ENCODE results near the gene LCORL. TPM values are rescaled to one million over a fixed set of nuclear protein-coding genes. Genes with fewer than 3 reads are reported as not detected.
"Not testable (repeated sequence)": the region's sequence is repeated elsewhere in the genome, so short reads cannot be mapped to it uniquely, and the experiment has no call there.

The LCORL gene
- polyA plus RNA-seq, 3 donors: 27.4 to 28.9 (median 28.4) TPM

- DNase-seq (ENCODE audit: low read depth in 3 of 3, low spot score in 2 of 3): no peak
Measured at GRCh38 chr4:17866810-17867209, 154.7 kb downstream of the LCORL start.

- DNase-seq (ENCODE audit: low read depth in 3 of 3, low spot score in 2 of 3): no peak
Measured at GRCh38 chr4:17865866-17866363, 155.6 kb downstream of the LCORL start.

- not testable (repeated sequence) for DNase-seq (ENCODE audit: low read depth in 3 of 3, low spot score in 2 of 3)
Measured at GRCh38 chr4:17861906-17862305, 159.6 kb downstream of the LCORL start.

DNA sequence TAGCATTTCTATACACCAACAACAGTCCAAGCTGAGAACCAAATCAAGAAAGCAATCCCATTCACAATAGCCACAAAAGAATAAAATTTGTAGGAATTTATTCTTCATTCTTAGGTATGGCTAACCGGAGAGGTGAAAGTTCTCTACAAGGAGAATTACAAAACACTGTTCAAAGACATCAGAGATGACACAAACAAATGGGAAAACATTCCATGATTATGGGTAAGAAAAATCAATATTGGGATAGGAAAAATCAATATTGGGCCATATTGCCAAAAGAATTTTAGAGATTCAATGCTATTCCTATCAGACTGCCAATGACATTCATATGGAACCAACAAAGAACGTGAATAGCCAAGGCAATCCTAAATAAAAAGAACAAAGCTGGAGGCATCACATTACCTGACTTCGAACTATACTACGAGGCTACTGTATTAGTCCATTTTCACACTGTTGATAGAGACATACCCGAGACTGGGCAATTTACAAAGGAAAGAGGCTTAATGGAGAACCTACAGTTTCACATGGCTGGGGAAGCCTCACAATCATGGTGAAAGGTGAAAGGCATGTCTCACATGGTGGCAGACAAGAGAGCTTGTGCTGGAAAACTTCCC lies 161.7 kb downstream of the LCORL start:
- no peak for DNase-seq (ENCODE audit: low read depth in 3 of 3, low spot score in 2 of 3)

DNA sequence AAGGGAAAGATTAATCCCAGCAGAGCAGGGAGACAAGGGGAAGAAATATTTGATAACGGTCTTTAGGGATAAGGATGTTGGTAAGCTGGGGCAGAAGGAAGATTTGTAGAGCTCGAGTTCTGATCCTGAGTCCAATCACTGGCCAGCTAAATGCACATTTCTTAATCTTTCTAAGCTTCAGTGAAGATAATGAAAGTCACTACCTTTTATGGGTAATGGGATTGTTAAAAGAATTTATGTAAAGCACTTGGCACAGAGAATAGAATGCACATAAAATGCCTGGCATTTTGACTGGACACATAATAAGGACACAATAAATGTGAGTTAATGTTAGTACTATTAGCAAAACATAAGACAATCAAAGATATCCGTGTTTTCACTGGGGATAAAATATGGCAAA lies 167.5 kb downstream of the LCORL start:
- no peak for DNase-seq (ENCODE audit: low read depth in 3 of 3, low spot score in 2 of 3)

DNA sequence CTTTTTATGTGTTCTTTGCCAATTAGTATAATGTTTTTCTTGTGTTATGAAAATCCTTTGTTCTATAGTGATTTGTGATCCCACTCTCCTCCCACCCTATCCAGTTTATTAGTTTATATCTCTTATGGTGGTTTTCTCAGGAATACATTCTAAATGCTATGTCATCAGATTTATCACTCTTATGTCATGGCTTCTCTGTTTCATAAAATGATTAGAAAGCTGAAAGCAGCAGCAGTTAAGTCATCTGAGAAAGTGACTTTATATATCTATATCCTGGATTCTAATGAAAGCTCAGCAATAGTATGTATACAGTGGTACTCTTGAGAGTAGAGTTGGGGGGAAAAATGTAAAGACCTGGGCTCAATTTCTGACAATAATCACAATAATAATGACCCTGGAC lies 169.6 kb downstream of the LCORL start:
- no peak for DNase-seq (ENCODE audit: low read depth in 3 of 3, low spot score in 2 of 3)

- DNase-seq (ENCODE audit: low read depth in 3 of 3, low spot score in 2 of 3): not testable (repeated sequence)
Measured at GRCh38 chr4:17850295-17850694, 171.3 kb downstream of the LCORL start.

DNA sequence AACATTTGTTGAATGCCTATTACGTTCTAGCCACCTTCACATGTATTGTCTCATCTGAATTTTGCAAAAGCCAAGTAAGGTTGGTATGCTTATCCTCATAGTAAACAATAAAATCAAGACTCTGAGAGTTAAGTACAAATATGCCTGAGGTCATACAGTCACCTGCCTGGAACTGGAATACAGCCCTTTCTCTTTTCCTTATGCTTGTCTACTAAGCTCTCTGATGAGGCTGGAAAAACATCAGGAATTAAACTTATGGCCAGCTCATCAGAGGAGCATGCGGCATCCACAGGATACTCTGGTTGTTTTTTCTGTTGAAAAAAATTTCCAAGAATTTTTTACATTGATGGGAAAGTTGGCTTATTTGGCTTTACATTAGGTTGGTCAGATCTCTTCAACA lies 175.3 kb downstream of the LCORL start:
- no peak for DNase-seq (ENCODE audit: low read depth in 3 of 3, low spot score in 2 of 3)

GRCh38 chr4:17823871-17824669 lies 197.5 kb downstream of the LCORL start:
- no peak for DNase-seq (ENCODE audit: low read depth in 3 of 3, low spot score in 2 of 3)

DNA sequence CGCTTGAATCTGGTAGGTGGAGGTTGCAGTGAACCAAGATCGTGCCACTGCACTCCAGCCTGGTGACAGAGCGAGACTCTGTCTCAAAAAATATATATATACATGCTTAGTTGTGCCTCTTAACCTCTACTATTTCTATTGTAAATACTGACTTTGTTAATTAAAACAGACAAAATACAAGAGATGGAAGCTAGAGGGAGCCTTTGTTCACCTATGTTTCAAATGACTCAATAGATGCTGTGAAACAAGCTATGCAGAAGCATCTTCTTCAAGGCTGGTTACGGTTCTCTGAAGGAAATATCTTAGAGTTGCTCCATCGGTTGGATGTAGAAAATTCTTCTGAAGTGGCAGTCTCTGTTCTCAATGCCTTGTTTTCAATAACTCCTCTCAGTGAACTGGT lies 204.5 kb downstream of the LCORL start:
- DNase-seq (ENCODE audit: low read depth in 3 of 3, low spot score in 2 of 3): peak in 2 of 3 donors; percentile 13 to 27

DNA sequence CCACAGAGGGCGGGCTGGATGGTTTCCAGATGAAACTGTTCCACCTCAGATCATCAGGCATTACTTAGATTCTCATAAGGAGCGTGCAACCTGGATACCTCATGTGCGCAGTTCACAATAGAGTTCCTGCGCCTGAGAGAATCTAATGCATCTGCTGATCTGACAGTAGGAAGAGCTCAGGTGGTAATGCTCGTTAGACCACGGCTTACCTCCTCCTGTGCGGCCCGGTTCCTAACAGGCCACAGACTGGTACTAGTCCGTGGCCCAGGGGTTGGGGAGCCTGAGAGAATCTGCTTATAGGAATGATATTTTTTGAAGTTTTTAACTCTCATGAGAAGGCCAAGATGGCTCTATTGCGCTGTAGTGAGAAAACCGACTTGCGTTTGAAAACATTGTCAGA lies 205.4 kb downstream of the LCORL start:
- DNase-seq (ENCODE audit: low read depth in 3 of 3, low spot score in 2 of 3): no peak

GRCh38 chr4:17814140-17814539 lies 207.4 kb downstream of the LCORL start:
- no peak for DNase-seq (ENCODE audit: low read depth in 3 of 3, low spot score in 2 of 3)

GRCh38 chr4:17812801-17813200 lies 208.8 kb downstream of the LCORL start:
- no peak for DNase-seq (ENCODE audit: low read depth in 3 of 3, low spot score in 2 of 3)

DNA sequence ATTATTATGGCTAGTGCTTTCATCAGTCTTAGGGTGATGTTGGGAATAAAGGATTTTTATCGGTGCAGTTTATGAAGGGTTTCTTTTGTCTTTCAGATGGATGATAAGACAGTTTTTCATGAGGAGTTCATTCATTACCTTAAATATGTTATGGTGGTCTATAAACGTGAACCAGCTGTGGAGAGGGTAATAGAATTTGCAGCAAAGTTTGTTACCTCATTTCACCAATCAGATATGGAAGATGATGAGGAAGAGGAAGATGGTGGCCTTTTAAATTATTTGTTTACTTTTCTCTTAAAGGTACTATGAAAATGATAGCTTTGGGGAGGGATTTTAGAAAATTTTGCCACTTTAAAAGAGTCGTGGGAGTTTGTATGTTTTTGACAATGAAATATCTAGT lies 209.4 kb downstream of the LCORL start:
- DNase-seq (ENCODE audit: low read depth in 3 of 3, low spot score in 2 of 3): no peak

GRCh38 chr4:17811078-17811603 lies 210.4 kb downstream of the LCORL start:
- no peak for DNase-seq (ENCODE audit: low read depth in 3 of 3, low spot score in 2 of 3)

DNA sequence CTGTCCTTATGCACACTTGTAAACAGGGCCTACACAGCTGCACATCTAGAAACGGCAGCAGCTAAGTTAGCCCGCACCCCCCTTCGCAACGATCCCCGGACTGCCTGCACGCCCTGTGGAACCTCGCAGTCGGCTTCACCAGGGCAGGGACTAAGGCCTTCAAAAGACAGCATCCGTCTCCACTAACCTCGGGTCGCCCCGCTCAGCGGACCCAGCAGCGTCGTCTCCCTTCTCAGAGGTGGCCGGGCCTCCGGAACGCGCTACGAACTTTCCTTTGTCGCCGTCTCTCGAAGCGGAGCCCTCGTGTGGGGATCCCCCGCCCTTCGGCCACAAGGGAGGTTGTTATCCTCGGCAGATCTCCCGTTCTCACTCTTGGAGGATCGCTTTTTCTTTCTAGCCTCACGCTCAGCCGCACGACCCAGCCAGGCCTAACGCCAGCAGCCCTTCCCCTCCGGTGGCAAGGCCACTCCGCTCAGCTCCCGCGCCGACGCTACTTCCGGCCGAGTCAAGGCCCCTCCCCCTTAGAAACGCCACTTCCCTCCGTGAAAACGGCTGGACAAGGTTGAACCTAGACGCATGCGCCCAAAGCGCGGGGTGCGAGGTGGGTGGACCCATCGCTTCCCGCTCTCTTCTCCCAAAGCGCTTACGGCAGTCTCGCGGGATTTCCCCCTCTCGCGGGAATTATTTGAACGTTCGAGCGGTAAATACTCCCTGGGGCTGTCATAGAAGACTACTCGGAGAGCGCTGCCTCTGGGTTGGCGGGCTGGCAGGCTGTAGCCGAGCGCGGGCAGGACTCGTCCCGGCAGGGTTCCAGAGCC lies 211.1 kb downstream of the LCORL start, which contains the start of the genes DCAF16 and NCAPG:
Gene DCAF16 (minus strand): TSS at position 498 of the 818 bp plus-strand sequence. CDS start 6,616 bp downstream, outside the sequence.
Gene NCAPG (plus strand): TSS at position 720 of the 818 bp plus-strand sequence. CDS start 99 bp downstream, outside the sequence.
- peak; percentile 98 to 99 (median 98) for DNase-seq (ENCODE audit: low read depth in 3 of 3, low spot score in 2 of 3)

- DNase-seq (ENCODE audit: low read depth in 3 of 3, low spot score in 2 of 3): peak in 2 of 3 donors; percentile 9 to 16
Measured at GRCh38 chr4:17809667-17810066, 211.9 kb downstream of the LCORL start.

GRCh38 chr4:17807446-17807845 lies 214.1 kb downstream of the LCORL start:
- no peak for DNase-seq (ENCODE audit: low read depth in 3 of 3, low spot score in 2 of 3)

DNA sequence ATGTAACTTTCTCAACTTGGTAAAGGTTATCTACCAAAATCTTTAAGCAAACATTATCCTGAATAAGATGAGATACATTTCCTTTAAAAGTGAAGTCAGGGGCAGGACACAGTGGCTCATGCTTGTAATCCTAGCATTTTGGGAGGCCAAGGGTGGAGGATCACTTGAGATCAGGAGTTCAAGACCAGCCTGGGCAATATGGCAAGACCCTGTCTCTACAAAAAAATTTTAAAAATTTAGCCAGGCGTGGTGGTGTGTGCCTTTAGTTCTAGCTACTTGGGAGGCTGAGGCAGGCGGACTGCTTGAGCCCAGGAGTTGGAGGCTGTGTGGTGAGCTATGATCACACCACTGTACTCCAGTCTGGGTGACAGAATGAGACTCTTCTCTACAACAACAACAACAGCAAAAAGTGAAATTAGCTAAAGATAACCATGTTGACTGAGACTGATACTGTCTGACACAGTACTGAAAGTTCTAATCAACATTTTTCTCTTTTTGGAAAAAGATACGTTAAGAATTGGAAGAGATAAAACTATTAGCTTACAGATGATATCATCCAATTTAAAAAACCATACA lies 215.9 kb downstream of the LCORL start:
- no peak for DNase-seq (ENCODE audit: low read depth in 3 of 3, low spot score in 2 of 3)

- no peak for DNase-seq (ENCODE audit: low read depth in 3 of 3, low spot score in 2 of 3)
Measured at GRCh38 chr4:17797808-17798207, 223.7 kb downstream of the LCORL start.
